Neural cell (in vitro differentiated cells): Measurements from ENCODE around the gene OAF. TPM values are rescaled to one million over a fixed set of nuclear protein-coding genes. Genes with fewer than 3 reads are reported as not detected.

Source experiments
- H2AFZ ChIP-seq: fragments of 200-600, 300-800 bp; sonication (generic), shearing (Covaris generic); 2 replicates; pipeline ENCODE4 v1.6.0; 2014; ENCODE audit warnings: low read depth, mild to moderate bottlenecking, antibody characterized with exemption, low read length, moderate library complexity
- H3F3A ChIP-seq: fragments of 200-600 bp; shearing (Covaris generic); 2 replicates; pipeline ENCODE4 v1.6.1; 2016; ENCODE audit warnings: mild to moderate bottlenecking, moderate library complexity, mixed read lengths, antibody characterized with exemption, low read length; ENCODE audit not compliant: insufficient read depth, poor library complexity, severe bottlenecking
- H3K27ac ChIP-seq: fragments of 200-600, 300-800 bp; sonication (generic), shearing (Covaris generic); 2 replicates; pipeline ENCODE4 v1.5.1; 2014; ENCODE audit warnings: mild to moderate bottlenecking, low read length, moderate library complexity
- H3K27me3 ChIP-seq: fragments of 300-800, 200-600 bp; sonication (generic), shearing (Covaris generic); 2 replicates; pipeline ENCODE4 v1.6.0; 2014; ENCODE audit warnings: mild to moderate bottlenecking, low read depth, low read length, moderate library complexity; ENCODE audit not compliant: insufficient read depth
- H3K36me3 ChIP-seq: fragments of 300-800, 200-600 bp; sonication (generic), shearing (Covaris generic); 2 replicates; pipeline ENCODE4 v1.5.1; 2014; ENCODE audit warnings: mild to moderate bottlenecking, antibody characterized with exemption, low read length, moderate library complexity; ENCODE audit not compliant: insufficient read depth
- H3K4me2 ChIP-seq: fragments of 300-800, 200-600 bp; sonication (generic), shearing (Covaris generic); 2 replicates; pipeline ENCODE4 v1.6.0; 2014; ENCODE audit warnings: mild to moderate bottlenecking, low read length
- H3K4me3 ChIP-seq: fragments of 300-800, 200-600 bp; sonication (generic), shearing (Covaris generic); 2 replicates; pipeline ENCODE4 v1.5.1; 2014; ENCODE audit warnings: mild to moderate bottlenecking, low read length, moderate library complexity
- H3K79me2 ChIP-seq: fragments of 200-600 bp; shearing (Covaris generic); replicated peaks from 2 replicates; pipeline ENCODE4 v1.6.0; 2014; ENCODE audit warnings: mild to moderate bottlenecking, low read length, moderate library complexity; ENCODE audit not compliant: insufficient read depth
- H3K9ac ChIP-seq: fragments of 300-800, 200-600 bp; sonication (generic), shearing (Covaris generic); 2 replicates; pipeline ENCODE4 v1.6.1; 2016; ENCODE audit warnings: mild to moderate bottlenecking, low read length, mixed read lengths
- H3K9me2 ChIP-seq: fragments of 200-600 bp; shearing (Covaris generic); 2 replicates; pipeline ENCODE4 v1.6.1; 2016; ENCODE audit warnings: mild to moderate bottlenecking, low read length, mixed read lengths; ENCODE audit not compliant: insufficient read depth
- H3K9me3 ChIP-seq: fragments of 200-600, 300-800 bp; sonication (generic), shearing (Covaris generic); 2 replicates; pipeline ENCODE4 v1.6.1; 2016; ENCODE audit warnings: mild to moderate bottlenecking, mixed run types, low read length, moderate library complexity, mixed read lengths
- H4K20me1 ChIP-seq: fragments of 200-600 bp; shearing (Covaris generic); 2 replicates; pipeline ENCODE4 v1.6.1; 2016; ENCODE audit warnings: mild to moderate bottlenecking, mixed run types; ENCODE audit not compliant: insufficient read depth
- EP300 ChIP-seq: fragments of 450-650 bp; conservative IDR thresholded peaks from 2 replicates; pipeline ENCODE4 v1.6.1; 2014; ENCODE audit warnings: antibody characterized with exemption, mild to moderate bottlenecking, moderate library complexity; ENCODE audit not compliant: poor library complexity, severe bottlenecking
- EZH2 ChIP-seq: fragments of 200-600, 300-800 bp; shearing (Covaris generic), sonication (generic); IDR thresholded peaks from 2 replicates; pipeline ENCODE4 v1.6.1; 2014; ENCODE audit warnings: antibody characterized with exemption, low read length, borderline replicate concordance, mild to moderate bottlenecking; ENCODE audit not compliant: insufficient read depth, poor library complexity, severe bottlenecking
- MXI1 ChIP-seq: fragments of 450-650 bp; conservative IDR thresholded peaks from 2 replicates; pipeline ENCODE4 v1.6.1; 2014; ENCODE audit warnings: antibody characterized with exemption, mild to moderate bottlenecking; ENCODE audit not compliant: poor library complexity, severe bottlenecking
- POLR2AphosphoS5 ChIP-seq: IDR thresholded peaks from 2 replicates; pipeline ENCODE4 v1.6.1; 2012
- RAD21 ChIP-seq: fragments of 450-650 bp; conservative IDR thresholded peaks from 2 replicates; pipeline ENCODE4 v1.6.1; 2014; ENCODE audit warnings: antibody characterized with exemption, mild to moderate bottlenecking, moderate library complexity
- REST ChIP-seq: IDR thresholded peaks from 2 replicates; pipeline ENCODE4 v1.6.1; 2012; ENCODE audit warnings: borderline replicate concordance
- SMC3 ChIP-seq: fragments of 450-650 bp; conservative IDR thresholded peaks from 2 replicates; pipeline ENCODE4 v1.6.1; 2014; ENCODE audit warnings: antibody characterized with exemption, mild to moderate bottlenecking, moderate library complexity; ENCODE audit not compliant: poor library complexity
- TAF1 ChIP-seq: IDR thresholded peaks from 2 replicates; pipeline ENCODE4 v1.6.1; 2012; ENCODE audit warnings: low read depth
- polyA plus RNA-seq: library from polyadenylated mRNA; depleted of rRNA; stranded (reverse); fragments of >200 nt; gene quantifications from 2 replicates; pipeline ENCODE4 v1.2.3, GENCODE V29; 2014
- TF ChIP-seq, protein P1 (sequence below): fragments of 450-650 bp; IDR thresholded peaks from 2 replicates; pipeline ENCODE4 v1.5.1; 2014; ENCODE audit warnings: antibody characterized with exemption, mild to moderate bottlenecking, moderate library complexity; ENCODE audit not compliant: poor library complexity, severe bottlenecking

The OAF gene
- polyA plus RNA-seq, 1 donor from 2014 or later = 0.97 TPM

DNA sequence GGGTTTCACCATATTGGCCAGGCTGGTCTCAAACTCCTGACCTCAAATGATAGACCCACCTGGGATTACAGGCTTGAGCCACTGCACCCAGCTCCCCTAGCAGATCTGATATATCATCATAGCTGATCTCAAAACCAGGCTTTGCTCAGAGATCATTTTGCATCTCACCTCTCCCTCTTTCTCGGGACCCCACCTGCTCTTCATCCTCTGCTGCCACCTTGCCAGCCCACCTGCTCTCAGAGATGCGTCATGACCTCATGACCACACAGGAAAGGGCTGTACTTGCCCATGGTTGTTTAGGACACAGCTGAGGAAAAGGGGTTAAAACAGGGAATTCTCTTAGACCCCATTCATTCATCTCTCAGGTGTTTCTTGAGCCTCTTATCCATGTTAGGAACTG is 56.5 kb downstream of the OAF start:
- Histone ChIP-seq H3K9ac (no peak overlapping the region), H3K9me3 (no peaks in the 10 kb centered on the region), H3F3A (no peaks in the 10 kb centered on the region), H3K36me3 (no peaks in the 10 kb centered on the region), H3K9me2 (no peaks in the 10 kb centered on the region), H3K4me3 (no peak overlapping the region), H3K79me2 (no peaks in the 10 kb centered on the region), H3K27ac (no peak overlapping the region), H4K20me1 (no peaks in the 10 kb centered on the region), H3K27me3 (no peaks in the 10 kb centered on the region), H3K4me2 (no peak overlapping the region), H2AFZ (no peak overlapping the region)
- TF ChIP-seq MXI1 = no peak
- no peak for TF ChIP-seq SMC3
- TF ChIP-seq, protein P1, sequence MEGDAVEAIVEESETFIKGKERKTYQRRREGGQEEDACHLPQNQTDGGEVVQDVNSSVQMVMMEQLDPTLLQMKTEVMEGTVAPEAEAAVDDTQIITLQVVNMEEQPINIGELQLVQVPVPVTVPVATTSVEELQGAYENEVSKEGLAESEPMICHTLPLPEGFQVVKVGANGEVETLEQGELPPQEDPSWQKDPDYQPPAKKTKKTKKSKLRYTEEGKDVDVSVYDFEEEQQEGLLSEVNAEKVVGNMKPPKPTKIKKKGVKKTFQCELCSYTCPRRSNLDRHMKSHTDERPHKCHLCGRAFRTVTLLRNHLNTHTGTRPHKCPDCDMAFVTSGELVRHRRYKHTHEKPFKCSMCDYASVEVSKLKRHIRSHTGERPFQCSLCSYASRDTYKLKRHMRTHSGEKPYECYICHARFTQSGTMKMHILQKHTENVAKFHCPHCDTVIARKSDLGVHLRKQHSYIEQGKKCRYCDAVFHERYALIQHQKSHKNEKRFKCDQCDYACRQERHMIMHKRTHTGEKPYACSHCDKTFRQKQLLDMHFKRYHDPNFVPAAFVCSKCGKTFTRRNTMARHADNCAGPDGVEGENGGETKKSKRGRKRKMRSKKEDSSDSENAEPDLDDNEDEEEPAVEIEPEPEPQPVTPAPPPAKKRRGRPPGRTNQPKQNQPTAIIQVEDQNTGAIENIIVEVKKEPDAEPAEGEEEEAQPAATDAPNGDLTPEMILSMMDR = no peak
- no peak for TF ChIP-seq REST
- TF ChIP-seq EZH2 = no peak
- TF ChIP-seq POLR2AphosphoS5 = no peak
- no peak for TF ChIP-seq TAF1
- TF ChIP-seq RAD21 = no peak
- TF ChIP-seq EP300 = no peak

GRCh38 chr11:120268686-120269085 is 57.9 kb downstream of the OAF start:
- no peaks in the 10 kb centered on the region for H3K9me3 ChIP-seq
- H2AFZ ChIP-seq = no peak overlapping the region
- H3K9me2 ChIP-seq = no peaks in the 10 kb centered on the region
- no peak for TF ChIP-seq MXI1
- no peak for TF ChIP-seq SMC3
- TF ChIP-seq REST = no peak
- no peak for TF ChIP-seq EP300
- no peak for TF ChIP-seq TAF1
- TF ChIP-seq POLR2AphosphoS5 = no peak
- TF ChIP-seq, protein P1 = no peak
- no peak for TF ChIP-seq RAD21
- no peak for TF ChIP-seq EZH2
- no peaks in the 10 kb centered on the region for H3K27me3 ChIP-seq
- no peaks in the 10 kb centered on the region for H3F3A ChIP-seq
- H3K4me2 ChIP-seq = no peak overlapping the region
- H3K79me2 ChIP-seq = no peaks in the 10 kb centered on the region
- no peaks in the 10 kb centered on the region for H3K36me3 ChIP-seq
- no peak overlapping the region for H3K27ac ChIP-seq
- no peaks in the 10 kb centered on the region for H4K20me1 ChIP-seq
- H3K4me3 ChIP-seq = no peak overlapping the region
- H3K9ac ChIP-seq = no peak overlapping the region
